ENCODE results near the gene CYLD. TPM values are rescaled to one million over a fixed set of nuclear protein-coding genes. Genes with fewer than 3 reads are reported as not detected.

The CYLD gene
- total and polyA plus RNA-seq, 2 experiments from 2014 or later = 6.9 to 30.9 TPM

GRCh38 chr16:50816901-50817555 is 75.1 kb downstream of the CYLD start (continued):
- TF ChIP-seq, protein P1, sequence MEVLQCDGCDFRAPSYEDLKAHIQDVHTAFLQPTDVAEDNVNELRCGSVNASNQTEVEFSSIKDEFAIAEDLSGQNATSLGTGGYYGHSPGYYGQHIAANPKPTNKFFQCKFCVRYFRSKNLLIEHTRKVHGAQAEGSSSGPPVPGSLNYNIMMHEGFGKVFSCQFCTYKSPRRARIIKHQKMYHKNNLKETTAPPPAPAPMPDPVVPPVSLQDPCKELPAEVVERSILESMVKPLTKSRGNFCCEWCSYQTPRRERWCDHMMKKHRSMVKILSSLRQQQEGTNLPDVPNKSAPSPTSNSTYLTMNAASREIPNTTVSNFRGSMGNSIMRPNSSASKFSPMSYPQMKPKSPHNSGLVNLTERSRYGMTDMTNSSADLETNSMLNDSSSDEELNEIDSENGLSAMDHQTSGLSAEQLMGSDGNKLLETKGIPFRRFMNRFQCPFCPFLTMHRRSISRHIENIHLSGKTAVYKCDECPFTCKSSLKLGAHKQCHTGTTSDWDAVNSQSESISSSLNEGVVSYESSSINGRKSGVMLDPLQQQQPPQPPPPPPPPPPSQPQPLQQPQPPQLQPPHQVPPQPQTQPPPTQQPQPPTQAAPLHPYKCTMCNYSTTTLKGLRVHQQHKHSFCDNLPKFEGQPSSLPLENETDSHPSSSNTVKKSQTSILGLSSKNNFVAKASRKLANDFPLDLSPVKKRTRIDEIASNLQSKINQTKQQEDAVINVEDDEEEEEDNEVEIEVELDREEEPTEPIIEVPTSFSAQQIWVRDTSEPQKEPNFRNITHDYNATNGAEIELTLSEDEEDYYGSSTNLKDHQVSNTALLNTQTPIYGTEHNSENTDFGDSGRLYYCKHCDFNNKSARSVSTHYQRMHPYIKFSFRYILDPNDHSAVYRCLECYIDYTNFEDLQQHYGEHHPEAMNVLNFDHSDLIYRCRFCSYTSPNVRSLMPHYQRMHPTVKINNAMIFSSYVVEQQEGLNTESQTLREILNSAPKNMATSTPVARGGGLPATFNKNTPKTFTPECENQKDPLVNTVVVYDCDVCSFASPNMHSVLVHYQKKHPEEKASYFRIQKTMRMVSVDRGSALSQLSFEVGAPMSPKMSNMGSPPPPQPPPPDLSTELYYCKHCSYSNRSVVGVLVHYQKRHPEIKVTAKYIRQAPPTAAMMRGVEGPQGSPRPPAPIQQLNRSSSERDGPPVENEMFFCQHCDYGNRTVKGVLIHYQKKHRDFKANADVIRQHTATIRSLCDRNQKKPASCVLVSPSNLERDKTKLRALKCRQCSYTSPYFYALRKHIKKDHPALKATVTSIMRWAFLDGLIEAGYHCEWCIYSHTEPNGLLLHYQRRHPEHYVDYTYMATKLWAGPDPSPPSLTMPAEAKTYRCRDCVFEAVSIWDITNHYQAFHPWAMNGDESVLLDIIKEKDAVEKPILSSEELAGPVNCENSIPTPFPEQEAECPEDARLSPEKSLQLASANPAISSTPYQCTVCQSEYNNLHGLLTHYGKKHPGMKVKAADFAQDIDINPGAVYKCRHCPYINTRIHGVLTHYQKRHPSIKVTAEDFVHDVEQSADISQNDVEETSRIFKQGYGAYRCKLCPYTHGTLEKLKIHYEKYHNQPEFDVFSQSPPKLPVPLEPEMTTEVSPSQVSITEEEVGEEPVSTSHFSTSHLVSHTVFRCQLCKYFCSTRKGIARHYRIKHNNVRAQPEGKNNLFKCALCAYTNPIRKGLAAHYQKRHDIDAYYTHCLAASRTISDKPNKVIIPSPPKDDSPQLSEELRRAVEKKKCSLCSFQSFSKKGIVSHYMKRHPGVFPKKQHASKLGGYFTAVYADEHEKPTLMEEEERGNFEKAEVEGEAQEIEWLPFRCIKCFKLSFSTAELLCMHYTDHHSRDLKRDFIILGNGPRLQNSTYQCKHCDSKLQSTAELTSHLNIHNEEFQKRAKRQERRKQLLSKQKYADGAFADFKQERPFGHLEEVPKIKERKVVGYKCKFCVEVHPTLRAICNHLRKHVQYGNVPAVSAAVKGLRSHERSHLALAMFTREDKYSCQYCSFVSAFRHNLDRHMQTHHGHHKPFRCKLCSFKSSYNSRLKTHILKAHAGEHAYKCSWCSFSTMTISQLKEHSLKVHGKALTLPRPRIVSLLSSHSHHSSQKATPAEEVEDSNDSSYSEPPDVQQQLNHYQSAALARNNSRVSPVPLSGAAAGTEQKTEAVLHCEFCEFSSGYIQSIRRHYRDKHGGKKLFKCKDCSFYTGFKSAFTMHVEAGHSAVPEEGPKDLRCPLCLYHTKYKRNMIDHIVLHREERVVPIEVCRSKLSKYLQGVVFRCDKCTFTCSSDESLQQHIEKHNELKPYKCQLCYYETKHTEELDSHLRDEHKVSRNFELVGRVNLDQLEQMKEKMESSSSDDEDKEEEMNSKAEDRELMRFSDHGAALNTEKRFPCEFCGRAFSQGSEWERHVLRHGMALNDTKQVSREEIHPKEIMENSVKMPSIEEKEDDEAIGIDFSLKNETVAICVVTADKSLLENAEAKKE (CRISPR knock-in tag; IDR thresholded peaks at IDR 0.05) = no peak
- TF ChIP-seq CREB1 (CRISPR knock-in tag; IDR thresholded peaks at IDR 0.05; ENCODE audit: low read depth) = no peak
- TF ChIP-seq EZH2 (IDR thresholded peaks at IDR 0.05; ENCODE audit: low read depth, unreplicated experiment) = no peak
- TF ChIP-seq, protein P2, sequence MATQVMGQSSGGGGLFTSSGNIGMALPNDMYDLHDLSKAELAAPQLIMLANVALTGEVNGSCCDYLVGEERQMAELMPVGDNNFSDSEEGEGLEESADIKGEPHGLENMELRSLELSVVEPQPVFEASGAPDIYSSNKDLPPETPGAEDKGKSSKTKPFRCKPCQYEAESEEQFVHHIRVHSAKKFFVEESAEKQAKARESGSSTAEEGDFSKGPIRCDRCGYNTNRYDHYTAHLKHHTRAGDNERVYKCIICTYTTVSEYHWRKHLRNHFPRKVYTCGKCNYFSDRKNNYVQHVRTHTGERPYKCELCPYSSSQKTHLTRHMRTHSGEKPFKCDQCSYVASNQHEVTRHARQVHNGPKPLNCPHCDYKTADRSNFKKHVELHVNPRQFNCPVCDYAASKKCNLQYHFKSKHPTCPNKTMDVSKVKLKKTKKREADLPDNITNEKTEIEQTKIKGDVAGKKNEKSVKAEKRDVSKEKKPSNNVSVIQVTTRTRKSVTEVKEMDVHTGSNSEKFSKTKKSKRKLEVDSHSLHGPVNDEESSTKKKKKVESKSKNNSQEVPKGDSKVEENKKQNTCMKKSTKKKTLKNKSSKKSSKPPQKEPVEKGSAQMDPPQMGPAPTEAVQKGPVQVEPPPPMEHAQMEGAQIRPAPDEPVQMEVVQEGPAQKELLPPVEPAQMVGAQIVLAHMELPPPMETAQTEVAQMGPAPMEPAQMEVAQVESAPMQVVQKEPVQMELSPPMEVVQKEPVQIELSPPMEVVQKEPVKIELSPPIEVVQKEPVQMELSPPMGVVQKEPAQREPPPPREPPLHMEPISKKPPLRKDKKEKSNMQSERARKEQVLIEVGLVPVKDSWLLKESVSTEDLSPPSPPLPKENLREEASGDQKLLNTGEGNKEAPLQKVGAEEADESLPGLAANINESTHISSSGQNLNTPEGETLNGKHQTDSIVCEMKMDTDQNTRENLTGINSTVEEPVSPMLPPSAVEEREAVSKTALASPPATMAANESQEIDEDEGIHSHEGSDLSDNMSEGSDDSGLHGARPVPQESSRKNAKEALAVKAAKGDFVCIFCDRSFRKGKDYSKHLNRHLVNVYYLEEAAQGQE (IDR thresholded peaks at IDR 0.05; ENCODE audit: unreplicated experiment) = no peak
- TF ChIP-seq, protein P3, sequence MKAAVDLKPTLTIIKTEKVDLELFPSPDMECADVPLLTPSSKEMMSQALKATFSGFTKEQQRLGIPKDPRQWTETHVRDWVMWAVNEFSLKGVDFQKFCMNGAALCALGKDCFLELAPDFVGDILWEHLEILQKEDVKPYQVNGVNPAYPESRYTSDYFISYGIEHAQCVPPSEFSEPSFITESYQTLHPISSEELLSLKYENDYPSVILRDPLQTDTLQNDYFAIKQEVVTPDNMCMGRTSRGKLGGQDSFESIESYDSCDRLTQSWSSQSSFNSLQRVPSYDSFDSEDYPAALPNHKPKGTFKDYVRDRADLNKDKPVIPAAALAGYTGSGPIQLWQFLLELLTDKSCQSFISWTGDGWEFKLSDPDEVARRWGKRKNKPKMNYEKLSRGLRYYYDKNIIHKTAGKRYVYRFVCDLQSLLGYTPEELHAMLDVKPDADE (IDR thresholded peaks at IDR 0.05) = no peak
- no peak for TF ChIP-seq JUNB (IDR thresholded peaks at IDR 0.05; ENCODE audit: unreplicated experiment)
- no peak for TF ChIP-seq EZH2phosphoT487 (IDR thresholded peaks at IDR 0.05; ENCODE audit: unreplicated experiment)
- TF ChIP-seq STAT1 (IDR thresholded peaks at IDR 0.05; ENCODE audit: unreplicated experiment) = no peak
- TF ChIP-seq ZNF114 (CRISPR knock-in tag; IDR thresholded peaks at IDR 0.05) = no peak
- no peak for TF ChIP-seq POLR2AphosphoS5 (IDR thresholded peaks at IDR 0.05; ENCODE audit: low read depth)
- TF ChIP-seq ZNF331 (CRISPR knock-in tag; IDR thresholded peaks at IDR 0.05; ENCODE audit: low read depth) = no peak

All from GM23338 (cell line).